Retinal pigment epithelial cell (primary cell): ENCODE data around the gene B3GNT9.

ENCODE experiments used
- DNase-seq: peaks from one replicate; pipeline ENCODE4 v3.0.0-alpha.2; 2010; ENCODE audit warnings: low read depth
- H3K4me3 ChIP-seq: 2 replicates; pipeline ENCODE4 v1.5.1; 2011; ENCODE audit warnings: mild to moderate bottlenecking, low read length, control low read depth, moderate library complexity
- CTCF ChIP-seq: conservative IDR thresholded peaks from 2 replicates; pipeline ENCODE4 v1.5.1; 2011; ENCODE audit warnings: low read depth, low read length, control low read depth, inconsistent platforms

The B3GNT9 gene

GRCh38 chr16:67150833-67151396 lies at the start of gene B3GNT9:
TSS of gene B3GNT9 (minus strand) at chr16:67150998. CDS start at chr16:67150485, 513 bp downstream.
- TF ChIP-seq CTCF, result no peak
- DNase-seq, result no peak
- peak within 1 kb of the TSS; percentile 53 for H3K4me3 ChIP-seq

- no peak for DNase-seq
- no peak overlapping the region for H3K4me3 ChIP-seq
- TF ChIP-seq CTCF, result no peak
Observed at GRCh38 chr16:67200491-67200890, 49.7 kb upstream of the B3GNT9 start.

- H3K4me3 ChIP-seq, result no peak overlapping the region
- no peak for DNase-seq
- TF ChIP-seq CTCF, result peak; percentile 7
Observed at GRCh38 chr16:67199808-67200198, 49.0 kb upstream of the B3GNT9 start.

- no peak for DNase-seq
- no peak within 1 kb of the TSS for H3K4me3 ChIP-seq
- TF ChIP-seq CTCF, result peak; percentile 61
Observed at GRCh38 chr16:67199011-67199807, 48.4 kb upstream of the B3GNT9 start, which contains the start of gene ELMO3. TSS of gene ELMO3 (plus strand) at chr16:67199131. CDS start at chr16:67199327, 196 bp downstream.

- no peak for DNase-seq
- H3K4me3 ChIP-seq, result no peak overlapping the region
- TF ChIP-seq CTCF, result peak; percentile 82
Observed at GRCh38 chr16:67198238-67198734, 47.5 kb upstream of the B3GNT9 start.

GRCh38 chr16:67197704-67198103 lies 46.9 kb upstream of the B3GNT9 start:
- DNase-seq, result no peak
- no peak for TF ChIP-seq CTCF
- H3K4me3 ChIP-seq, result no peak overlapping the region
